Measurements from ENCODE around the gene HOXD9. TPM values are rescaled to one million over a fixed set of nuclear protein-coding genes. Genes with fewer than 3 reads are reported as not detected.
A peak's percentile ranks its signal among the peaks of the same experiment; 100 is the strongest.

Gene HOXD9
- total RNA-seq, 1 donor from 2014 or later: not detected

GRCh38 chr2:176124110-176124946 is 1.8 kb downstream of the HOXD9 start:
- no peak for DNase-seq (ENCODE audit: low spot score)
- H3K36me3 Mint-ChIP-seq (ENCODE audit: low read depth): peaks cover 5% of the 10 kb centered on the region
- H3K4me3 Mint-ChIP-seq (ENCODE audit: unreplicated experiment): peak overlapping the region; percentile 16

DNA sequence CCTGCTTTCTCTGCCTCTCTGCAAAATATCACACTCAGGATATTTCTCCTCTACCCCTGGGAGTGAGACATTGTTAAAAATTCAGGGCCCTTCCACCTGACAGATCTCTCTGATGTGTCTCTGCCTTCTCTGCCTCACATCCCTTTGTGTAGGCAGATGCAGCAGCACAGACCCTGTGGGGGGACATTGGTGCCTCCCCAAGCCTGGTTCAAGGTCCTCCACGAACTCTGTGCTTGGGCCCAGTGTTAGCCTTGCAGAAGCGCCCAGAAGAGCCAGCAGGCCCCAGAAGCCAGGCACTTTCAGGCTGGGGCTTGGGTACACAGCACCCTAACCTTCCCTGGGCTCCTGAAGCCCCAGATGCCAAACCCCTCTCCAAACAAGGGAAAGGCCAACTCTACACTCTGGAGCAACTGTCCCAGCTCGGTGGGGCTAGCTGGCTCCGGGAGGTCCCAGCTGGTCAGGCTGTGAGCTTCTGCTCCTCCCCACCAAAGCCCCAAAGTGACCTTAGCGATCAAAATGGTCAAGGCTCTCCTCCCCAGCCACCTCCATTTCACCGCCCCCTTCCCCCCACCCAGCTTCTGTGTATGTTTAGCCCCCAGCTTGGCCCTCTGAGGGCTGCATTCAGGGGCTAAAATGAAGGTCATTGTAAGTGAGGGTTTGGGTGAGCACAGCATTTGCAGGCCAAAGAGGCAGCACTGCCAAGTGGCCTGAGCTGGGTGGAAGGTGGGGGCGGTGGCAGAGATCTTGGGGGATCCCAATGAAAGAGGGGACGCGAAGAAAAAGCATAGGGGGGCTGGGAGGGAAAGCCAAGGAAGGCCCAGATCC is 2.6 kb downstream of the HOXD9 start:
- no peak overlapping the region for H3K27ac Mint-ChIP-seq (ENCODE audit: unreplicated experiment)

More at GRCh38 chr2:176124110-176124946, 1.8 kb downstream of the HOXD9 start:
- TF ChIP-seq, protein P1, sequence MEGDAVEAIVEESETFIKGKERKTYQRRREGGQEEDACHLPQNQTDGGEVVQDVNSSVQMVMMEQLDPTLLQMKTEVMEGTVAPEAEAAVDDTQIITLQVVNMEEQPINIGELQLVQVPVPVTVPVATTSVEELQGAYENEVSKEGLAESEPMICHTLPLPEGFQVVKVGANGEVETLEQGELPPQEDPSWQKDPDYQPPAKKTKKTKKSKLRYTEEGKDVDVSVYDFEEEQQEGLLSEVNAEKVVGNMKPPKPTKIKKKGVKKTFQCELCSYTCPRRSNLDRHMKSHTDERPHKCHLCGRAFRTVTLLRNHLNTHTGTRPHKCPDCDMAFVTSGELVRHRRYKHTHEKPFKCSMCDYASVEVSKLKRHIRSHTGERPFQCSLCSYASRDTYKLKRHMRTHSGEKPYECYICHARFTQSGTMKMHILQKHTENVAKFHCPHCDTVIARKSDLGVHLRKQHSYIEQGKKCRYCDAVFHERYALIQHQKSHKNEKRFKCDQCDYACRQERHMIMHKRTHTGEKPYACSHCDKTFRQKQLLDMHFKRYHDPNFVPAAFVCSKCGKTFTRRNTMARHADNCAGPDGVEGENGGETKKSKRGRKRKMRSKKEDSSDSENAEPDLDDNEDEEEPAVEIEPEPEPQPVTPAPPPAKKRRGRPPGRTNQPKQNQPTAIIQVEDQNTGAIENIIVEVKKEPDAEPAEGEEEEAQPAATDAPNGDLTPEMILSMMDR (IDR thresholded peaks at IDR 0.05): no peak
- Mint-ChIP-seq H3K9me3 (ENCODE audit: low read depth) (no peaks in the 10 kb centered on the region), H3K27me3 (ENCODE audit: low read depth) (peaks cover 76% of the 10 kb centered on the region), H3K4me1 (ENCODE audit: low read depth) (peaks cover 21% of the 10 kb centered on the region), H3K27ac (ENCODE audit: unreplicated experiment) (no peak overlapping the region)

GRCh38 chr2:176125772-176126054 is 3.2 kb downstream of the HOXD9 start:
- H3K27ac Mint-ChIP-seq (ENCODE audit: unreplicated experiment): no peak overlapping the region
- H3K27me3 Mint-ChIP-seq (ENCODE audit: low read depth): peaks cover 66% of the 10 kb centered on the region

More for the DNA sequence above, 2.6 kb downstream of the HOXD9 start:
- H3K36me3 Mint-ChIP-seq (ENCODE audit: low read depth): peaks cover 3% of the 10 kb centered on the region
- no peak for DNase-seq (ENCODE audit: low spot score)
- no peaks in the 10 kb centered on the region for H3K9me3 Mint-ChIP-seq (ENCODE audit: low read depth)
- TF ChIP-seq, protein P1 (IDR thresholded peaks at IDR 0.05): no peak
- peaks cover 21% of the 10 kb centered on the region for H3K4me1 Mint-ChIP-seq (ENCODE audit: low read depth)
- H3K4me3 Mint-ChIP-seq (ENCODE audit: unreplicated experiment): no peak overlapping the region
- H3K27me3 Mint-ChIP-seq (ENCODE audit: low read depth): peaks cover 69% of the 10 kb centered on the region

DNA sequence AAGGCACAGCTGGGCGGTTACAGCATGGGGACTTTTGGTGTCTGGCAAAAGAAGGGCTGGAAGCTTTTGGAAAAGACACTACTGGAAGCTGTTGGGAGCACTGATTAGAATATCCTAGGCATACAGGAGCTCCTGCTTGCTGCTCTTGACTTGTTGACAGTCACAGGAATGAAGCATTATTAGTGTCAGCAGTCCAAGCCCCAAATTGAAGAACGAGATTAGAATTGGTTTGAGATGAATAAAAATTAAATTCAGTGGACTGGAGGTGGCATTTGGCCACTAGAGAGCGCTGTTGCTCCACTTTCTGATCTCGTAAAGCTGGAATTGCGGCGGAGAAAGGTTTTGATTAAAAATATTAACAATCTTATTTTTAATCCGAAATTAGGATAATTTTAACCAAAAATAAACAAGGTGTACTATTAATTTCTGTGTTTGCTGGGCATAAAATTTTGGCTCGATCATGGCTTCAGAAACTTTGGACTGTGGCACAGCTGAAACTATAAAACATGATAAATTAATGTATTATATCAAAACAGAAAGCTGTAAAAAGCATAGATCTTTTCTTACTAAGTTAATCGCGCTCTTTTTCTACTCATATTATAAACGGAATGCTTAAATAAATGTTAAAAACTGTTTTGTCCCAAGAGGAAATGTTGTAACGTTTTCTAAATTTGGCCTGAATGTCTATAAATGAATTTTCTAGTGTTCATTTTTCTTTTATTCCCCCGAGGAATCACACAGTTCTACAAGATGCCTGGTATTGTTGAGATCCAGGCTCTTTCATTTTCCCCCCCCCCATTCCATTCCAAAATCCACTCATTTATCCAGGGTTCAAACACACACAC is 4.6 kb downstream of the HOXD9 start:
- H3K4me3 Mint-ChIP-seq (ENCODE audit: unreplicated experiment): no peak overlapping the region
- TF ChIP-seq, protein P1 (IDR thresholded peaks at IDR 0.05): peak; percentile 98
- H3K36me3 Mint-ChIP-seq (ENCODE audit: low read depth): peaks cover 3% of the 10 kb centered on the region
- H3K27ac Mint-ChIP-seq (ENCODE audit: unreplicated experiment): no peak overlapping the region
- DNase-seq (ENCODE audit: low spot score): no peak
- peaks cover 26% of the 10 kb centered on the region for H3K4me1 Mint-ChIP-seq (ENCODE audit: low read depth)
- peaks cover 71% of the 10 kb centered on the region for H3K27me3 Mint-ChIP-seq (ENCODE audit: low read depth)
- H3K9me3 Mint-ChIP-seq (ENCODE audit: low read depth): peaks cover under 1% of the 10 kb centered on the region

More at GRCh38 chr2:176125772-176126054, 3.2 kb downstream of the HOXD9 start:
- TF ChIP-seq, protein P1 (IDR thresholded peaks at IDR 0.05): no peak
- no peaks in the 10 kb centered on the region for H3K9me3 Mint-ChIP-seq (ENCODE audit: low read depth)
- DNase-seq (ENCODE audit: low spot score): no peak
- peaks cover 22% of the 10 kb centered on the region for H3K4me1 Mint-ChIP-seq (ENCODE audit: low read depth)
- no peak overlapping the region for H3K4me3 Mint-ChIP-seq (ENCODE audit: unreplicated experiment)
- H3K36me3 Mint-ChIP-seq (ENCODE audit: low read depth): peaks cover 3% of the 10 kb centered on the region

- Mint-ChIP-seq H3K4me3 (ENCODE audit: unreplicated experiment) (no peak overlapping the region), H3K4me1 (ENCODE audit: low read depth) (peaks cover 27% of the 10 kb centered on the region)
- TF ChIP-seq, protein P1 (IDR thresholded peaks at IDR 0.05): no peak
These were observed 5.2 kb downstream of the HOXD9 start for GRCh38 chr2:176127774-176128072.

More at GRCh38 chr2:176127774-176128072, 5.2 kb downstream of the HOXD9 start:
- peaks cover 3% of the 10 kb centered on the region for H3K36me3 Mint-ChIP-seq (ENCODE audit: low read depth)
- H3K27me3 Mint-ChIP-seq (ENCODE audit: low read depth): peaks cover 73% of the 10 kb centered on the region
- H3K9me3 Mint-ChIP-seq (ENCODE audit: low read depth): peaks cover 4% of the 10 kb centered on the region
- DNase-seq (ENCODE audit: low spot score): no peak
- H3K27ac Mint-ChIP-seq (ENCODE audit: unreplicated experiment): no peak overlapping the region

Data from chondrocyte (in vitro differentiated cells).